Stomach (tissue), 4 donors: ENCODE results near the gene MYCBPAP.

Experiments
- EP300 ChIP-seq: sonication (generic); formaldehyde crosslinking; IDR thresholded peaks from one replicate; pipeline ENCODE4 v1.6.1; 2017; ENCODE audit warnings: antibody characterized with exemption
- POLR2A ChIP-seq, 4 donors: fragments of 450-650 bp; IDR thresholded peaks; one replicate each; pipeline ENCODE4 v1.6.1; 2016; ENCODE audit warnings: antibody characterized with exemption in 4 of 4, control low read depth in 2 of 4, mild to moderate bottlenecking in 1 of 4, moderate library complexity in 1 of 4
- POLR2AphosphoS5 ChIP-seq, 3 donors: sonication (generic); formaldehyde crosslinking; IDR thresholded peaks; one replicate each; pipeline ENCODE4 v1.6.1; 2016; ENCODE audit warnings: antibody characterized with exemption in 3 of 3
- TF ChIP-seq, protein P1 (sequence below), 7 experiments: fragments of 450-650 bp in 4 of 7; fragments of 200-600 bp in 3 of 7; sonication (generic) in 3 of 7; IDR thresholded peaks; one replicate each; pipeline ENCODE4 v1.5.1; 2016 to 2019; ENCODE audit warnings: antibody characterized with exemption in 7 of 7, control low read depth in 2 of 7, mild to moderate bottlenecking in 1 of 7

DNA sequence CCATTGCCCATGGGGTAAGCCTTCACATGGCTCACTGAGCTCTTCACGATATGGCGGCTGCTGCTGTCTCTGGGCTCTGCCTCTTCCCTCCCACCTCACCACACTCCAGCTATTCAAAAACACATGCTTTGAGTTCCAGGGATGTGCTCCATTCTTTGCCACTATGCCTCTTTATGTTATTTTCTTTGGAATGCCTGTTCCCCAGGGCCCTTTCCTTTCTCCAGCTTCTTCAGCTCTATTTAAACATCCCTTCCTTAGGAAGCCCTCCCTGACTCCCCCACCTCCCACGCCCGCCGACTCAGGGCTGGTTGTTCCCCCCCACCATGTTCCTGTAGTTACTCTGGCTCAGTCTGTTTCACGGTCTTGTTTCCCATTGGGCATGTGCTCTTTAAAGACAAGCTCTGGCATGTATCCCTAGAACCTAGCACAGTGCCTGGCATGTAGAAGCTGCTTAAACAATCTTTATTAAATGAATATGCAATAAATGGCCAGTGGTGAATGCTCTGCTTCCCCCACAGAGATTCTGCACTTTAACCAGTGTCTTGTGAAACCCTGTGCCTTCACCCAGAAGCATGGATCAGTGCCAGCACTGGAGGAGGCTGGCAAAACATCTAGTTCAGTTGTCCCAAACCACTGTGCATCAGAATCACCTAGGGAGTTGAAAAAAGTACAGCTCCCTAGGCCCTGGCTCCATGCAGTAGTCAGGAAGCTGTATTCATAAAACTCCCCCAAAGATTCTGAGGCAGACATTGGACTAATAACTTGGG lies 6.9 kb downstream of the MYCBPAP start:
- TF ChIP-seq, protein P1, sequence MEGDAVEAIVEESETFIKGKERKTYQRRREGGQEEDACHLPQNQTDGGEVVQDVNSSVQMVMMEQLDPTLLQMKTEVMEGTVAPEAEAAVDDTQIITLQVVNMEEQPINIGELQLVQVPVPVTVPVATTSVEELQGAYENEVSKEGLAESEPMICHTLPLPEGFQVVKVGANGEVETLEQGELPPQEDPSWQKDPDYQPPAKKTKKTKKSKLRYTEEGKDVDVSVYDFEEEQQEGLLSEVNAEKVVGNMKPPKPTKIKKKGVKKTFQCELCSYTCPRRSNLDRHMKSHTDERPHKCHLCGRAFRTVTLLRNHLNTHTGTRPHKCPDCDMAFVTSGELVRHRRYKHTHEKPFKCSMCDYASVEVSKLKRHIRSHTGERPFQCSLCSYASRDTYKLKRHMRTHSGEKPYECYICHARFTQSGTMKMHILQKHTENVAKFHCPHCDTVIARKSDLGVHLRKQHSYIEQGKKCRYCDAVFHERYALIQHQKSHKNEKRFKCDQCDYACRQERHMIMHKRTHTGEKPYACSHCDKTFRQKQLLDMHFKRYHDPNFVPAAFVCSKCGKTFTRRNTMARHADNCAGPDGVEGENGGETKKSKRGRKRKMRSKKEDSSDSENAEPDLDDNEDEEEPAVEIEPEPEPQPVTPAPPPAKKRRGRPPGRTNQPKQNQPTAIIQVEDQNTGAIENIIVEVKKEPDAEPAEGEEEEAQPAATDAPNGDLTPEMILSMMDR (IDR thresholded peaks at IDR 0.05) = no peak
- no peak for TF ChIP-seq POLR2A (IDR thresholded peaks at IDR 0.05)
- TF ChIP-seq POLR2AphosphoS5 (IDR thresholded peaks at IDR 0.05) = no peak
- no peak for TF ChIP-seq EP300
